HAP-1 (cell line): ENCODE measurements around the gene GOLGA2.
"Not testable (repeated sequence)": the region's sequence is repeated elsewhere in the genome, so short reads cannot be mapped to it uniquely, and the experiment has no call there.

Experiments
- DNase-seq, 2 experiments: peaks; one replicate each; pipeline ENCODE4 v3.0.0-alpha.2; 2016 to 2020; ENCODE audit warnings: low spot score in 2 of 2
- H3K27me3 ChIP-seq: fragments of 250-450 bp; sonication (Bioruptor Pico); 2 replicates; pipeline ENCODE4 v1.5.1; 2020; ENCODE audit warnings: low read depth, mild to moderate bottlenecking, moderate library complexity
- H3K36me3 ChIP-seq: fragments of 250-450 bp; sonication (Bioruptor Pico); replicated peaks from 2 replicates; pipeline ENCODE4 v1.5.1; 2020; ENCODE audit warnings: mild to moderate bottlenecking
- H3K4me1 ChIP-seq: fragments of 250-450 bp; sonication (Bioruptor Pico); 2 replicates; pipeline ENCODE4 v1.5.1; 2020; ENCODE audit warnings: mild to moderate bottlenecking
- H3K4me3 ChIP-seq: fragments of 250-450 bp; sonication (Bioruptor Pico); 2 replicates; pipeline ENCODE4 v1.5.1; 2020; ENCODE audit warnings: mild to moderate bottlenecking, moderate library complexity
- H3K9me3 ChIP-seq: fragments of 250-450 bp; sonication (Bioruptor Pico); 2 replicates; pipeline ENCODE4 v1.5.1; 2020; ENCODE audit warnings: mild to moderate bottlenecking, moderate library complexity
- in situ Hi-C: fragments of 300-500 bp; cut with MboI; formaldehyde crosslinking; loops from 3 replicates; pipeline ENCODE4 v1.14.3; 2020; ENCODE audit warnings: low sequenced_read_pairs, inconsistent platforms, mixed read lengths

GOLGA2 gene

GRCh38 chr9:128247226-128247803, 28.5 kb downstream of the GOLGA2 start:
- no peaks in the 10 kb centered on the region; the same call in 1 of the 2 replicates for H3K36me3 ChIP-seq
- in situ Hi-C loops = no loop called here
- H3K9me3 ChIP-seq = no peaks in the 10 kb centered on the region
- H3K27me3 ChIP-seq = no peaks in the 10 kb centered on the region
- no peaks in the 10 kb centered on the region for H3K4me1 ChIP-seq
- no peak overlapping the region for H3K4me3 ChIP-seq
- DNase-seq = no peak

GRCh38 chr9:128246471-128246870, 29.3 kb downstream of the GOLGA2 start:
- no peak for DNase-seq
- Histone ChIP-seq H3K4me3 (no peak overlapping the region), H3K4me1 (no peaks in the 10 kb centered on the region), H3K9me3 (no peaks in the 10 kb centered on the region), H3K36me3 (peaks cover 2% of the 10 kb centered on the region; the same call in 1 of the 2 replicates), H3K27me3 (no peaks in the 10 kb centered on the region)
- in situ Hi-C loops = no loop called here

- no peaks in the 10 kb centered on the region for H3K9me3 ChIP-seq
- in situ Hi-C loops = no loop called here
- H3K27me3 ChIP-seq = no peaks in the 10 kb centered on the region
- H3K36me3 ChIP-seq = peaks cover 2% of the 10 kb centered on the region; the same call in 1 of the 2 replicates
- H3K4me1 ChIP-seq = no peaks in the 10 kb centered on the region
- H3K4me3 ChIP-seq = no peak overlapping the region
- DNase-seq = no peak
Measured at GRCh38 chr9:128245421-128246151, 30.2 kb downstream of the GOLGA2 start.

- in situ Hi-C loops = no loop called here
- DNase-seq = no peak
- no peak overlapping the region for H3K4me3 ChIP-seq
Measured at GRCh38 chr9:128244837-128245231, 31.0 kb downstream of the GOLGA2 start.

GRCh38 chr9:128244091-128244836, 31.5 kb downstream of the GOLGA2 start:
- H3K36me3 ChIP-seq = peaks cover 12% of the 10 kb centered on the region
- DNase-seq = no peak
- in situ Hi-C loops = no loop called here
- H3K9me3 ChIP-seq = no peaks in the 10 kb centered on the region
- H3K4me3 ChIP-seq = no peak overlapping the region
- H3K27me3 ChIP-seq = no peaks in the 10 kb centered on the region
- H3K4me1 ChIP-seq = no peaks in the 10 kb centered on the region

More at GRCh38 chr9:128244837-128245231, 31.0 kb downstream of the GOLGA2 start:
- Histone ChIP-seq H3K36me3 (peaks cover 6% of the 10 kb centered on the region; the same call in 1 of the 2 replicates), H3K27me3 (no peaks in the 10 kb centered on the region), H3K9me3 (no peaks in the 10 kb centered on the region), H3K4me1 (no peaks in the 10 kb centered on the region)

- peaks cover 13% of the 10 kb centered on the region for H3K36me3 ChIP-seq
- in situ Hi-C loops = no loop called here
- DNase-seq = no peak
- no peaks in the 10 kb centered on the region for H3K27me3 ChIP-seq
- H3K4me3 ChIP-seq = no peak overlapping the region
- H3K4me1 ChIP-seq = no peaks in the 10 kb centered on the region
- H3K9me3 ChIP-seq = no peaks in the 10 kb centered on the region
Measured at GRCh38 chr9:128243215-128244018, 32.4 kb downstream of the GOLGA2 start.

- Histone ChIP-seq H3K4me1 (no peaks in the 10 kb centered on the region), H3K4me3 (no peak overlapping the region), H3K9me3 (no peaks in the 10 kb centered on the region), H3K36me3 (peaks cover 13% of the 10 kb centered on the region), H3K27me3 (no peaks in the 10 kb centered on the region)
- no peak for DNase-seq
- in situ Hi-C loops = no loop called here
Measured at GRCh38 chr9:128242828-128243214, 33.0 kb downstream of the GOLGA2 start.

GRCh38 chr9:128242124-128242523, 33.7 kb downstream of the GOLGA2 start:
- peaks cover 13% of the 10 kb centered on the region for H3K36me3 ChIP-seq
- H3K4me1 ChIP-seq = no peaks in the 10 kb centered on the region
- DNase-seq = no peak
- no peak overlapping the region for H3K4me3 ChIP-seq
- H3K9me3 ChIP-seq = no peaks in the 10 kb centered on the region
- no peaks in the 10 kb centered on the region for H3K27me3 ChIP-seq
- in situ Hi-C loops = no loop called here

- in situ Hi-C loops = no loop called here
- DNase-seq = no peak
- Histone ChIP-seq H3K4me3 (no peak overlapping the region), H3K27me3 (no peaks in the 10 kb centered on the region), H3K36me3 (no peaks in the 10 kb centered on the region; the same call in 1 of the 2 replicates), H3K9me3 (no peaks in the 10 kb centered on the region), H3K4me1 (no peaks in the 10 kb centered on the region)
Measured at GRCh38 chr9:128233817-128234406, 41.9 kb downstream of the GOLGA2 start.

- no peak overlapping the region for H3K4me3 ChIP-seq
- H3K36me3 ChIP-seq = no peaks in the 10 kb centered on the region; the same call in 1 of the 2 replicates
- no peaks in the 10 kb centered on the region for H3K9me3 ChIP-seq
- no peaks in the 10 kb centered on the region for H3K4me1 ChIP-seq
- H3K27me3 ChIP-seq = no peaks in the 10 kb centered on the region
- in situ Hi-C loops = no loop called here
- DNase-seq = no peak
Measured at GRCh38 chr9:128232528-128233428, 43.0 kb downstream of the GOLGA2 start.

- no peaks in the 10 kb centered on the region for H3K27me3 ChIP-seq
- no peaks in the 10 kb centered on the region for H3K9me3 ChIP-seq
- no peaks in the 10 kb centered on the region for H3K4me1 ChIP-seq
- DNase-seq = no peak
- H3K4me3 ChIP-seq = no peak overlapping the region
- in situ Hi-C loops = no loop called here
- no peaks in the 10 kb centered on the region; the same call in 1 of the 2 replicates for H3K36me3 ChIP-seq
Measured at GRCh38 chr9:128231638-128232527, 43.9 kb downstream of the GOLGA2 start.

GRCh38 chr9:128230897-128231296, 44.9 kb downstream of the GOLGA2 start:
- DNase-seq, H3K36me3 ChIP-seq, H3K9me3 ChIP-seq, H3K27me3 ChIP-seq, H3K4me3 ChIP-seq, H3K4me1 ChIP-seq, in situ Hi-C loops: not testable (repeated sequence)
